ENCODE measurements around the gene LCE2D.
"Not testable (repeated sequence)": the region's sequence is repeated elsewhere in the genome, so short reads cannot be mapped to it uniquely, and the experiment has no call there.

LCE2D gene

GRCh38 chr1:152657677-152658076 lies 5.5 kb upstream of the LCE2D start:
- H3K79me2 ChIP-seq (ENCODE audit: insufficient read depth, low read length), result no peaks in the 10 kb centered on the region
- H3K4me2 ChIP-seq (ENCODE audit: low read depth, low read length, poor library complexity, severe bottlenecking), result no peak overlapping the region
- H3K9me2 ChIP-seq (replicated peaks; ENCODE audit: insufficient read depth, low read length), result no peaks in the 10 kb centered on the region
- no peak overlapping the region for H3K27ac ChIP-seq (ENCODE audit: low read depth, low read length)
- no peak overlapping the region for H3K4me3 ChIP-seq (ENCODE audit: insufficient read depth, low read length, poor library complexity, severe bottlenecking)
- no peaks in the 10 kb centered on the region for H4K20me1 ChIP-seq (ENCODE audit: low read depth, low read length)
- no peaks in the 10 kb centered on the region for H3F3A ChIP-seq (ENCODE audit: insufficient read depth)
- TF ChIP-seq CTCF (IDR thresholded peaks at IDR 0.05; ENCODE audit: insufficient read depth, low read length, poor library complexity, severe bottlenecking) (no peak), EZH2phosphoT487 (conservative IDR thresholded peaks at IDR 0.05; ENCODE audit: low read length) (no peak)
- H3K9ac ChIP-seq (ENCODE audit: low read length), result no peak overlapping the region
- H2AFZ ChIP-seq (ENCODE audit: low read depth, low read length, severe bottlenecking), result no peak overlapping the region
- no peaks in the 10 kb centered on the region for H3K36me3 ChIP-seq (ENCODE audit: low read length)
- no peaks in the 10 kb centered on the region for H3K27me3 ChIP-seq (ENCODE audit: low read length)
- no peaks in the 10 kb centered on the region for H3K9me3 ChIP-seq (ENCODE audit: insufficient read depth, low read length)

GRCh38 chr1:152658649-152659048 lies 4.5 kb upstream of the LCE2D start:
- H2AFZ ChIP-seq (ENCODE audit: low read depth, low read length, severe bottlenecking), result no peak overlapping the region
- H3K9me3 ChIP-seq (ENCODE audit: insufficient read depth, low read length), result no peaks in the 10 kb centered on the region
- H3K9me2 ChIP-seq (replicated peaks; ENCODE audit: insufficient read depth, low read length), result no peaks in the 10 kb centered on the region
- H3K27me3 ChIP-seq (ENCODE audit: low read length), result no peaks in the 10 kb centered on the region
- no peaks in the 10 kb centered on the region for H3K36me3 ChIP-seq (ENCODE audit: low read length)
- no peak overlapping the region for H3K27ac ChIP-seq (ENCODE audit: low read depth, low read length)
- no peak overlapping the region for H3K4me2 ChIP-seq (ENCODE audit: low read depth, low read length, poor library complexity, severe bottlenecking)
- H3F3A ChIP-seq (ENCODE audit: insufficient read depth), result no peaks in the 10 kb centered on the region
- H3K79me2 ChIP-seq (ENCODE audit: insufficient read depth, low read length), result no peaks in the 10 kb centered on the region
- no peaks in the 10 kb centered on the region for H4K20me1 ChIP-seq (ENCODE audit: low read depth, low read length)
- H3K9ac ChIP-seq (ENCODE audit: low read length), result no peak overlapping the region
- TF ChIP-seq EZH2phosphoT487 (conservative IDR thresholded peaks at IDR 0.05; ENCODE audit: low read length), result no peak
- no peak for TF ChIP-seq CTCF (IDR thresholded peaks at IDR 0.05; ENCODE audit: insufficient read depth, low read length, poor library complexity, severe bottlenecking)
- no peak overlapping the region for H3K4me3 ChIP-seq (ENCODE audit: insufficient read depth, low read length, poor library complexity, severe bottlenecking)

GRCh38 chr1:152666171-152666570 lies 3.0 kb downstream of the LCE2D start:
- not testable (repeated sequence) for H3K4me3 ChIP-seq (ENCODE audit: insufficient read depth, low read length, poor library complexity, severe bottlenecking); H4K20me1 ChIP-seq (ENCODE audit: low read depth, low read length); H3K9me3 ChIP-seq (ENCODE audit: insufficient read depth, low read length); H2AFZ ChIP-seq (ENCODE audit: low read depth, low read length, severe bottlenecking); H3F3A ChIP-seq (ENCODE audit: insufficient read depth); H3K36me3 ChIP-seq (ENCODE audit: low read length); H3K27me3 ChIP-seq (ENCODE audit: low read length); H3K27ac ChIP-seq (ENCODE audit: low read depth, low read length); H3K4me2 ChIP-seq (ENCODE audit: low read depth, low read length, poor library complexity, severe bottlenecking); H3K9ac ChIP-seq (ENCODE audit: low read length); H3K79me2 ChIP-seq (ENCODE audit: insufficient read depth, low read length); H3K9me2 ChIP-seq (replicated peaks; ENCODE audit: insufficient read depth, low read length)

GRCh38 chr1:152667648-152668047 lies 4.5 kb downstream of the LCE2D start:
- Histone ChIP-seq H3K9me2 (replicated peaks; ENCODE audit: insufficient read depth, low read length) (no peaks in the 10 kb centered on the region), H3K27me3 (ENCODE audit: low read length) (no peaks in the 10 kb centered on the region), H3K9ac (ENCODE audit: low read length) (no peak overlapping the region), H2AFZ (ENCODE audit: low read depth, low read length, severe bottlenecking) (no peak overlapping the region), H3K27ac (ENCODE audit: low read depth, low read length) (no peak overlapping the region), H3K4me3 (ENCODE audit: insufficient read depth, low read length, poor library complexity, severe bottlenecking) (no peak overlapping the region), H3F3A (ENCODE audit: insufficient read depth) (no peaks in the 10 kb centered on the region), H4K20me1 (ENCODE audit: low read depth, low read length) (no peaks in the 10 kb centered on the region), H3K9me3 (ENCODE audit: insufficient read depth, low read length) (no peaks in the 10 kb centered on the region), H3K4me2 (ENCODE audit: low read depth, low read length, poor library complexity, severe bottlenecking) (no peak overlapping the region), H3K79me2 (ENCODE audit: insufficient read depth, low read length) (no peaks in the 10 kb centered on the region), H3K36me3 (ENCODE audit: low read length) (no peaks in the 10 kb centered on the region)
- TF ChIP-seq CTCF (IDR thresholded peaks at IDR 0.05; ENCODE audit: insufficient read depth, low read length, poor library complexity, severe bottlenecking), result no peak

All from SU-DHL-6 (cell line).